Measurements from ENCODE around the gene FARP2.

DNA sequence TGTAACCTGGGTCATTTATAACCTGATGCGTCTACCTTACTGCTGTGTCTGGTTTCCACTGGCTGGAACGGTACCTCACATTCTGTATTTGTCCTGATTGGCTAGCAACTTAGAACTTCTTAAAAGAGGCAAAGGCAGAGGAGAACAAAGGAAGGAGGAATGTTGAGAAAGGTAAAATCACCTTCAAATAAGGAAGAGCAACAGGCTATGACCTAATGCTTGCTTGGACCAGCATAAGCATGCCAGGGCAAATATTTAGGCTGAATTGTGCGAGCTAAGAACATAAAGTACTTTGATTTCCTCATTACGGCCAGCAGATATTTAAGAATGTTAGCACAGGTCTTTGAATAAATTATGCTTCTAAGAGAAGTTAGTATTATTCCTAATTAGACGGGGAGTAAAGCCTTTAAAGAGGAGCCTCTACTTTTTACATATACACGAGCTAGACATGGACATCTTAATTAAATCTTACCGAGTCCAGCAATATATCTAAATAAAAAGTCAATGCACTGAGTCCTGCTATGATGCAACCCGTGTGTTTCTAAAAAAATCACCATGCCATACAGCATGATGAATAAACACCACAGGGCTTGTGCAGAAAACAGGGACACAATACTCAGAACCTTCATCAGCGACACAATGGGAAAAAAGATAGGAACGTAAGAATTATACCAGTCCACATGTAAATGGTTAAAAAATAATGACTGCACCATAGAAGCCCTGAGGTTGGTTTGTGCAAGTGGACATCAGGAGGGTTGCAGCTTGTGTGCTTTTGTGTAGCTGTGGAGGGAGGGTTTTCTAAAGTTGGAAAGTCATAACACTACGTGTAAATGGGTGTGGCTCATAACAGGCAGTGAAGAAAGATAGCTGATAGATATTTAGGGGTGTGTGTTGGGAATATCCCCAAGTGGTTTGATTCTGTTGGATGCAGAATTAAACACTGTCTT is 26.1 kb upstream of the FARP2 start:
- TF ChIP-seq POLR2A (IDR thresholded peaks at IDR 0.05; ENCODE audit: low read depth) (no peak), EP300 (IDR thresholded peaks at IDR 0.05) (no peak), POLR2AphosphoS5 (IDR thresholded peaks at IDR 0.05) (no peak)
- TF ChIP-seq, protein P1, sequence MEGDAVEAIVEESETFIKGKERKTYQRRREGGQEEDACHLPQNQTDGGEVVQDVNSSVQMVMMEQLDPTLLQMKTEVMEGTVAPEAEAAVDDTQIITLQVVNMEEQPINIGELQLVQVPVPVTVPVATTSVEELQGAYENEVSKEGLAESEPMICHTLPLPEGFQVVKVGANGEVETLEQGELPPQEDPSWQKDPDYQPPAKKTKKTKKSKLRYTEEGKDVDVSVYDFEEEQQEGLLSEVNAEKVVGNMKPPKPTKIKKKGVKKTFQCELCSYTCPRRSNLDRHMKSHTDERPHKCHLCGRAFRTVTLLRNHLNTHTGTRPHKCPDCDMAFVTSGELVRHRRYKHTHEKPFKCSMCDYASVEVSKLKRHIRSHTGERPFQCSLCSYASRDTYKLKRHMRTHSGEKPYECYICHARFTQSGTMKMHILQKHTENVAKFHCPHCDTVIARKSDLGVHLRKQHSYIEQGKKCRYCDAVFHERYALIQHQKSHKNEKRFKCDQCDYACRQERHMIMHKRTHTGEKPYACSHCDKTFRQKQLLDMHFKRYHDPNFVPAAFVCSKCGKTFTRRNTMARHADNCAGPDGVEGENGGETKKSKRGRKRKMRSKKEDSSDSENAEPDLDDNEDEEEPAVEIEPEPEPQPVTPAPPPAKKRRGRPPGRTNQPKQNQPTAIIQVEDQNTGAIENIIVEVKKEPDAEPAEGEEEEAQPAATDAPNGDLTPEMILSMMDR (IDR thresholded peaks at IDR 0.05) = no peak

Data from esophagus muscularis mucosa (tissue), 4 donors.